ENCODE results near the gene CEACAM21.

Gene CEACAM21

DNA sequence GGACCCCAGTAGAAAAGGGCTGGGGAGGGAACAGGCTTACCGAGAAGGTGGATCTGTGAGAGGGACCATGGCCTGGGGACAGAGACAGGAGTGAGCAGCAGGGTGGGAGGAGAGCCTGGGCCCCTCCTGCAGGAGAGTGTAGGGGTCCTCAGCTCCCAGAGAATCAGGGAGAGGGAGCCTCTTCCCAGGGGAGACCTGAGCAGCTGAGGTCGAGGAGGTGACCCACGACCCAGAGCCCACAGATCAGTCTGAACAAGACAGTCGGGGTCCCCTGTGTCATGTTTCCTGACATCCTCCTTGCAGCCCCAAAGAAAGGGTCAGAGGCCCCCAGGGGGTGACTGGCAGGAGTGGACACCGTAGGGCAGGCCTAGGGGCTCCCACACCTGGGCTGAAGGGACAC lies 44.2 kb downstream of the CEACAM21 start:
- peak; percentile 40 for DNase-seq

DNA sequence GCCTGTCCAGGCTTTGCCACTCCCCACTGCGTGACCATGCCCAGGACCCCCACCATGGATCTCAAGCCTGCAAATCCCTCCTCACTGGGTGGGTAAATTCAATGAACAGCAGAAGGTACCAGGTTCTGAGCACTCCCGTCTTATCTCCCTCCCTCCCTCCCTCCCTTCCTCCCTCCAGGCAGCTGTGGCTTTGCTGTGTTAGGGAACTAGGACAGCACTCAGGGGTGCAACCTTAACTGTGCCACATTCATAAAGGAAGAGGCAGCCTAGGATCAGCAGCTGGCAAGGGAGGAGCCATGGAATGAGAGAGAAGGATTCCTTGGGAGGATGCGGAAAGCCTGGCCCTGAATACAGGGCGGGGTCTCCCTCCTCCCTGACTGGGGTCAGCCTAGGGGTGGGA lies 45.3 kb downstream of the CEACAM21 start:
- DNase-seq = no peak

DNA sequence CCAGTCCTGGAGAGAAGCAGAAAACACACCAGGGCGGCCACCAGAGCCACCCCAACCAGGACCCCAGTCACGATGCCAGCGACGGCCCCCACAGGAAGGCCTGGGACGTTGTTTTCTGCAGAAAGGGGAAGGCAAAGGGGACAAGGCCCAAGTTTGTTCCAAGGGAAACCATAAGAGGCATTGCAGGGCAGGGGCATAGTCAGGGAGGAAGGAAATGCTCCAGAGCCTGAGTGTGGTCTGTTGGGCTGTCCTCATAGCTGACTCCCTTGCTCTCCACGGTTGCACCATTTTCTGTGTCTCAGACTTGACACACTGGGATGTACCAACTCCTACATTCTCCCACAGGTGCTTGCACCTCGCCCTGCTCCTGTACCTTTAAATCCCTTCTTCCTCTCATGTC lies 45.7 kb downstream of the CEACAM21 start:
- DNase-seq = no peak

- no peak for DNase-seq
Observed at GRCh38 chr19:41623360-41623759, 47.4 kb downstream of the CEACAM21 start.

DNA sequence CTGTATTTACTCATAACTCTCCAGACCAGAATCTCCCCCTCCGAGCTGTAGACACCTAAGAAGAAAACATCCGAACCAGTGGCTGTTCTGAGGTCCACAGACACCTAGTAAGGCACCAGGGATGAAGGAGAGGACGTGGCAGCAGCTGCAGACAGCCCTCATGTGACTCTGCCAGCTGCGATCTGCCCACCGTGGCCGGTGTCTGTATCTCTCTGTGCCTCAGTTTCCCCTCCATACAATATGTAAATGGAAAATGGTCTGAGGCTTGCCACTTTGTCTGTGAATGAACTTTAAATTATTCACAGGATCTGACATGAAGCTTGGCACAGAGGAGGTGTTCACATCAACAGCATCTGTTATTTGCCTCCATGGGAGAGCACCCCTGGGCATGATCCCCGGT lies 48.5 kb downstream of the CEACAM21 start:
- no peak for DNase-seq

DNA sequence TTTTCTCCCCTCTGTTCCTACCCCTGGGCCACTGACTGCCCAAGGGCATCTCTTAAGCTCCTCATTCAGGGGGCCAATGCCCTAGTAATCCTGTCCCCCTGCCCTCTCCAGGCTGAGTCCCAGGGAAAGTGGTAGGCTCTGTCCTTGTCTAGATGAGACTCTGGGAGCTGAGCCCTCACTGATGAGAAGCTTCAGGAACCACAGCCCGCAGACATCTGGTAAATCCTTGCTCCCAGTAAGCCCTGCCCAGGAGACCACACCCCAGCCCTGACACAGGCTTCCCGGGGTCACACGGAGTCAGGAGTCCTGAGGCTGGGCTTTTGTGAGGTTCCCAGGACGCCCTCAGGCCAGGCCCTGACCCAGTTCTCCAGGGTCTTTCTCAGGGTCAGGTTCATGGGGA lies 49.0 kb downstream of the CEACAM21 start:
- no peak for DNase-seq

DNA sequence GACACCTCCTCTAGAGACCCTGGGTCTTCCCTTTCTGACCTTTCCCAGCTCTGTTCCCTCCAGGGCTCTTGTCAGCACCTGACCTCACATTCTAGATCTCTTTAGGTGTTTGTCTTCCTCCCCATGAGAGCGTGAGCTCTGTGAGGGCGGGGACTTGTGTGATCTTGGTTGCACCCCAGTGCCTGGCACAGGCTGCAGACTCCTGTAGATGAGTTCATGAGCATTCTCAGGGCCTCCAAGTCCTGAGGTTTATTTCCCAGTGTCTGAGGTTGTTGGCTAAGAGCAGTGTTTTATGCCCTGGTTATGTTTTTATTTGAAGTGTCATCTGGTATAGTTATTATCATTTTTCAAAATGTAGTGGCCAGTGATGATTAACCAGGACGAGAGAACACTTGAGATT lies 50.3 kb downstream of the CEACAM21 start:
- DNase-seq = no peak

DNA sequence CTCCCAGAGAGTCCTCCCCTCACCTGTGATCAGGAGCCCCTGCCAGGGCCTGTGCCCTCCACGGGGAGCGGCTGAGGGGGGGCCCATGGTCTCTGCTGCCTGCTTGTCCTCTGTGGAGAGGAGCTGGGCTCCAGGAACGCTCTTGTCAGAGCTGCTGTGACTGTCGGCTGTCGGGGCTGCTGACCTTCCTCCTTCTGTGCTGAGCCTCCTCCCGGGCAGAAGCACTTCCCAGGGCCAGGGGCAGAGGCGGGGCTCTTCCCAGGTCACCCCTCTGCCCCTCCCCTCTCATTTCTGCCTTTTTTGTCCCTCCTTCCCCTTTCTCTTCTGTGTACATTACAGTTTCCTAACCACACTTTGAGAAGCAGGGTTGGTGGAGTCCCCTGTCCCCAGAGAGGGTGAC lies 50.9 kb downstream of the CEACAM21 start, which contains the start of gene CEACAM4:
TSS of gene CEACAM4 (minus strand) at position 198 of the 400 bp plus-strand sequence. CDS start at position 87, 111 bp downstream.
- no peak for DNase-seq

DNA sequence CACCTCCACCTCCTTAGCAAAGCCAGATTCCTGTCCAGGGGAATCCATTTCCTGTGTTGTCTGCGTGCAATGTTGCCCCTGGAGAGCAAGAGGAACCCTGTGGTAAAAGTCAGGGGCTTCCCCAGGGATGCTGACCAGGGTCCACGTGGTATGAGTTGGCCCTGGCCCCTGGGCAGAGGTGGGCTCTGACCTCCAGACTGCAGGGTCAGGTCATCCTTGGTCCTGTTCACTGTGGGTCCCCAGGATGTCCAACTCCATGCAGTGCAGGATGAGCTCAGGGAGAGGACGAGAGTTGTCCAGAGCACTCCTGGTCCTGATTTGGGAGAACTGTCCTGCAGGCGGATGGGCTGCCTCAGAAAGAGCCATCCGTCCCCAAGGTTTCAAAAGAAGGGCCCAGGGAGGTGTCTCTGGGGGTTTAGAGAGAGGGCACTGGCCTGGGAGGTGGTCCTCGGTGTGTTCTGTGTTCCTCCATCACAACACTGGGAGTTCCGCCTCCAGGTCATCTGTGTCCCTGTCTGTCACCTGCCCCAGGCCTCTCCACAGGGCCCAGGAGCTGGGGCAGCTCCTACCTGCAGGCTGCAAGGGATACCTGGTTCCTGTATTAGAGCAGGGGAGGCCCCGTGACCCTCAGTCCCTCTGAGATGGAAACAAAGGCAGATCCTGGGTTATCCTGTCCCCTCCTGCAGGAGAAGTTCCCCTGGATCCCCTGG lies 52.2 kb downstream of the CEACAM21 start:
- no peak for DNase-seq
